ENCODE measurements around the gene NECAB2. TPM values are rescaled to one million over a fixed set of nuclear protein-coding genes. Genes with fewer than 3 reads are reported as not detected.

The NECAB2 gene
- polyA plus RNA-seq, 1 donor (not counting 4 experiments of a cell fraction or from before 2014, with no cell fraction given) = not detected

DNA sequence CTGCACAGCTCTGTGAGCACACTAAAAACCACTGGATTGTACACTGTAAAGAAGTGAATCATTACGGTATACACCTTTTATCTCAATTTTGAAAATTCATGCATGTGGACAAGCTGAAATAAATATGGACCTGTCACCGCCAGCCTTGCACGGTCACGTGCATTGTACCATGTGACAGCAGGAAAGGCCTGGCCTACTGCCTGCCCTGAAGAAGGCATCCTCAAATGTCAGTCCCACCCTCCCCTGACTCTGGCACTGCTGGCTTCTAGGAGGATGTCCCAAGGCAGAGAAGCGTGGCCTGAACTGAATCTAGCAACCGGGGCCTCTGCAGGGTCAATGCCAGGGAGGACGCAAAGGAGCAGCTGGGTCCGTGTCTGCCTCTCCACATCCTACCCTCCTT is 39.9 kb downstream of the NECAB2 start:
- Histone ChIP-seq H3K27ac (ENCODE audit: control insufficient read depth, insufficient read depth, low read length) (no peak overlapping the region), H3K4me2 (ENCODE audit: control insufficient read depth, extremely low read depth, insufficient read depth, low read depth, low read length) (no peak overlapping the region), H3K79me2 (ENCODE audit: control insufficient read depth, insufficient read depth, low read length) (no peaks in the 10 kb centered on the region), H3K9ac (ENCODE audit: control insufficient read depth, extremely low read depth, insufficient read depth, low read length) (no peak overlapping the region), H3K4me1 (ENCODE audit: control insufficient read depth, extremely low read depth, insufficient read depth, low read length) (no peaks in the 10 kb centered on the region), H3K36me3 (ENCODE audit: control insufficient read depth in 2 of 2, extremely low read depth in 1 of 2, insufficient read depth in 2 of 2, low read length in 2 of 2) (no peaks in the 10 kb centered on the region), H3K4me3 (ENCODE audit: control insufficient read depth in 2 of 3, extremely low read depth in 1 of 3, insufficient read depth in 2 of 3, low read depth in 1 of 3, low read length in 3 of 3) (no peak overlapping the region), H3K9me1 (ENCODE audit: control insufficient read depth, extremely low read depth, insufficient read depth, low read length) (no peaks in the 10 kb centered on the region), H3K27me3 (ENCODE audit: control insufficient read depth, extremely low read depth, insufficient read depth, low read length) (peaks cover 13% of the 10 kb centered on the region), H2AFZ (ENCODE audit: control insufficient read depth, low read length) (no peak overlapping the region), H4K20me1 (ENCODE audit: control insufficient read depth, extremely low read depth, insufficient read depth, low read length) (no peaks in the 10 kb centered on the region), H3K9me3 (ENCODE audit: control insufficient read depth, low read depth, low read length) (no peaks in the 10 kb centered on the region)
- TF ChIP-seq EZH2 (IDR thresholded peaks at IDR 0.05; ENCODE audit: low read length) = no peak
- TF ChIP-seq, protein P1, sequence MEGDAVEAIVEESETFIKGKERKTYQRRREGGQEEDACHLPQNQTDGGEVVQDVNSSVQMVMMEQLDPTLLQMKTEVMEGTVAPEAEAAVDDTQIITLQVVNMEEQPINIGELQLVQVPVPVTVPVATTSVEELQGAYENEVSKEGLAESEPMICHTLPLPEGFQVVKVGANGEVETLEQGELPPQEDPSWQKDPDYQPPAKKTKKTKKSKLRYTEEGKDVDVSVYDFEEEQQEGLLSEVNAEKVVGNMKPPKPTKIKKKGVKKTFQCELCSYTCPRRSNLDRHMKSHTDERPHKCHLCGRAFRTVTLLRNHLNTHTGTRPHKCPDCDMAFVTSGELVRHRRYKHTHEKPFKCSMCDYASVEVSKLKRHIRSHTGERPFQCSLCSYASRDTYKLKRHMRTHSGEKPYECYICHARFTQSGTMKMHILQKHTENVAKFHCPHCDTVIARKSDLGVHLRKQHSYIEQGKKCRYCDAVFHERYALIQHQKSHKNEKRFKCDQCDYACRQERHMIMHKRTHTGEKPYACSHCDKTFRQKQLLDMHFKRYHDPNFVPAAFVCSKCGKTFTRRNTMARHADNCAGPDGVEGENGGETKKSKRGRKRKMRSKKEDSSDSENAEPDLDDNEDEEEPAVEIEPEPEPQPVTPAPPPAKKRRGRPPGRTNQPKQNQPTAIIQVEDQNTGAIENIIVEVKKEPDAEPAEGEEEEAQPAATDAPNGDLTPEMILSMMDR (optimal IDR thresholded peaks at IDR 0.05 in 1 of 3, IDR thresholded peaks at IDR 0.05 in 1 of 3, conservative IDR thresholded peaks at IDR 0.05 in 1 of 3; ENCODE audit: extremely low read depth in 1 of 3, insufficient read depth in 2 of 3, low read length in 3 of 3) = no peak
- dilution Hi-C loops (cut with MboI; ENCODE audit: extremely low pct_ligation_motif_present, low sequenced_read_pairs) = no loop called here
- DNase-seq (ENCODE audit: low read depth, low spot score) (no peak), FAIRE-seq (no peak)

DNA sequence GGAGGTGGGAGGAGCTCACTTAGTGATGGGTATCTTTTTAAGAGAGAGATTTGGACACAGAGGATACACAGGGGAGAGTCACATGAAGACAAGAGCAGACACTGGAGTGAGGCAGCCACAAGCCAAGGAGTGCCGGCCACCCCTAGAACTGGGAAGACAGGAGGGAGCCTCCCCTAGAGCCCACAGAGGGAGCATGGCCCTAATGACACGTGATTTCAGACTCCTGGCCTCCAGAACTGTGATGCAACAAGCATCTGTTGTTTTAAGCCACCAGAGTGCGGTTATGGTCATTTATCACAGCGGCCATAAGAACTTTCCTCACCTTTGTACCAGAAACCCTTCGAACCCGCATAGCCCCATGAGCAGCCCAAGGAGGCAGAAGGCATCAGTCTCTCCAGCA is 41.2 kb downstream of the NECAB2 start:
- no peak overlapping the region for H3K27ac ChIP-seq (ENCODE audit: control insufficient read depth, insufficient read depth, low read length)
- no peaks in the 10 kb centered on the region for H3K9me3 ChIP-seq (ENCODE audit: control insufficient read depth, low read depth, low read length)
- TF ChIP-seq, protein P1 (optimal IDR thresholded peaks at IDR 0.05 in 1 of 3, IDR thresholded peaks at IDR 0.05 in 1 of 3, conservative IDR thresholded peaks at IDR 0.05 in 1 of 3; ENCODE audit: extremely low read depth in 1 of 3, insufficient read depth in 2 of 3, low read length in 3 of 3) = no peak
- no peak for TF ChIP-seq EZH2 (IDR thresholded peaks at IDR 0.05; ENCODE audit: low read length)
- peaks cover 4% of the 10 kb centered on the region for H3K27me3 ChIP-seq (ENCODE audit: control insufficient read depth, extremely low read depth, insufficient read depth, low read length)
- no peaks in the 10 kb centered on the region for H3K36me3 ChIP-seq (ENCODE audit: control insufficient read depth in 2 of 2, extremely low read depth in 1 of 2, insufficient read depth in 2 of 2, low read length in 2 of 2)
- no peak overlapping the region for H2AFZ ChIP-seq (ENCODE audit: control insufficient read depth, low read length)
- no peaks in the 10 kb centered on the region for H3K4me1 ChIP-seq (ENCODE audit: control insufficient read depth, extremely low read depth, insufficient read depth, low read length)
- no peak overlapping the region for H3K4me2 ChIP-seq (ENCODE audit: control insufficient read depth, extremely low read depth, insufficient read depth, low read depth, low read length)
- H3K9ac ChIP-seq (ENCODE audit: control insufficient read depth, extremely low read depth, insufficient read depth, low read length) = no peak overlapping the region
- dilution Hi-C loops (cut with MboI; ENCODE audit: extremely low pct_ligation_motif_present, low sequenced_read_pairs) = no loop called here
- no peak overlapping the region for H3K4me3 ChIP-seq (ENCODE audit: control insufficient read depth in 2 of 3, extremely low read depth in 1 of 3, insufficient read depth in 2 of 3, low read depth in 1 of 3, low read length in 3 of 3)
- no peaks in the 10 kb centered on the region for H3K9me1 ChIP-seq (ENCODE audit: control insufficient read depth, extremely low read depth, insufficient read depth, low read length)
- DNase-seq (ENCODE audit: low read depth, low spot score) (no peak), FAIRE-seq (no peak)
- no peaks in the 10 kb centered on the region for H3K79me2 ChIP-seq (ENCODE audit: control insufficient read depth, insufficient read depth, low read length)
- H4K20me1 ChIP-seq (ENCODE audit: control insufficient read depth, extremely low read depth, insufficient read depth, low read length) = no peaks in the 10 kb centered on the region

All from keratinocyte (primary cell).